DMS79 treated with DMSO at 0.1 percent for 48 hours (cell line): ENCODE data around the gene CLVS2.
A peak's percentile ranks its signal among the peaks of the same experiment; 100 is the strongest.

ENCODE experiments used
- DNase-seq: peaks from one replicate; lab custom pipeline; 2025; lab: John Stamatoyannopoulos, UW

The CLVS2 gene, protein sequence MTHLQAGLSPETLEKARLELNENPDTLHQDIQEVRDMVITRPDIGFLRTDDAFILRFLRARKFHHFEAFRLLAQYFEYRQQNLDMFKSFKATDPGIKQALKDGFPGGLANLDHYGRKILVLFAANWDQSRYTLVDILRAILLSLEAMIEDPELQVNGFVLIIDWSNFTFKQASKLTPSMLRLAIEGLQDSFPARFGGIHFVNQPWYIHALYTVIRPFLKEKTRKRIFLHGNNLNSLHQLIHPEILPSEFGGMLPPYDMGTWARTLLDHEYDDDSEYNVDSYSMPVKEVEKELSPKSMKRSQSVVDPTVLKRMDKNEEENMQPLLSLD

DNA sequence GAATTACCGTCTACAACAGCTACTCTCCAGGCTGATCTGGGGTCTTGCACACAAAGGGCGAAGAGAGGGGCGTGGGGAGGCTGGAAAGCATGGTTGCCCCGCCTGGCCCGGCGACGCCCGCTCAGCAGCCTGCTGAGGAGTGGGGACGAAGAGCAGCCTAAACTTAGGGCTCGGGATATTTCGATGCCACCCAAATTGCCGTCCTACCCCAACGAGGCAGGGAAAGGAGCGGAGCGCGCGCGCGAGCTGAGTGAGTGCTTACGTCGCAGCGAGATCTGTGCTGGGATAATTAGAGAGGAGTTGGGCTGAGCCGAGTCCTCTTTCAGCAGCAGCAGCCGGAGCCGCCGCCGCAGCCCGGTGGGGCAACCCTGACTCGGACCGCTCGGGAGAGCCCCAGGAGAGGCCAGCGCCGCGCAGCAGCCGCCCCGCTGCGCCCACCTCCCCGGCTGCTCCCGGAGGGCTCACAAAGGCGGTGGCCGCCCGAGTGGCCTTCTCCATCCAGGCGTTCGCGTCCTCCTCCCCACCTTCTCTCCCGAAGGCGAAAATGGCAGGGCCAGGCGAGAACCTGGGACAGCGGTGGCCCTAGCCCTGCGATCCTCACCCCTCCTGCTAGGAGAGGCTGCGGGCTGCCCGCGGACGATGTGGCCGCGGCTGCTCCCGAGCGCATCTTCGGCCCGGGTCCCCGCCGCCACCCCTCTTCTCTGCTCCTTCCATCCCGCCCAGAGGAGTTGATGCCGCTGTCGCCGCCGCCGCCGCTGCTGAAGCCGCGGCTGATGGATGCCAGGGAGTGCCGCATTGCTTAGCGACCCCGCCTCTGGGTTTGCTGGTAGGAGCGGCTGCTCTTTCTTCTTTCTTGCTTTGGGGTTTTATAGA, at the start of gene CLVS2:
Gene CLVS2 (plus strand): TSS at position 315 of the 873 bp plus-strand sequence. CDS start 1,543 bp downstream, outside the sequence.
- peak; percentile 67 for DNase-seq

DNA sequence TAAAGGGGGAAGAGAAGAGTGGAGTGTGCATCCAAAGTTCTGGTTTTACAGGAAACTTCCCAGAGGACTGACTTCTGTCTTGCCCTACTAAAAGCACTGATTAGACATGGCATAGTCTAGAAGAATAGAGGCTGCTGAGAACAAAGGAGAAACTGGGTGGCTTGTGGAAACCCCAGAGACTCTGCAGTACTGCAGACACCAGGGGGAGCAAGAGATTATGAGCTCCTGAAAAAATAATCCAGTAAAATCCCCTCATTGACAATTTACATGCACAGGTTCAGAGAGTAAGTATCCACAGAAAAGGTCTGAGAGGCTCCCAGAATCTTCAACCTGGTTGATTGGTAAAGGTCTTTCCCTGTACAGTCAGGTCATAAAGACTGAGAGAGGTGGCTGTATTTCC, 48.7 kb upstream of the CLVS2 start:
- no peak for DNase-seq

DNA sequence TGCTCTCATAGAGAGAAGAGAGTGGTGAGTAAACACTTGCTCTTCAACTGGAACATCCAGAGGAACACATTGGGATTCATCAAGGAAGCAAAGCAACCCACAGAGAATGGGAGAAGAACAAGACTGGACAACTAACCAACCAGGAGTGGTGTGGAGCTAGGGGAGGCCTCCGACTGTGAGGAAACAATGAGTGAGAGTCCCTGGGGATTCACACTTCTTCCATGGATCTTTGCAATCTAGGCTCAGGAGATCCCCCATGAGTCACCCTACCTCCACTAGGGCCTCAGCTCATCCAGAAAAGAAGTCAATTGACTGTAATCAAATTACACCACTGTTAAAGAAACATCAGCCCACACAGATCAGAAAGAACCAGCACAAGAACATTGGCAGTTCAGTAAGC, 42.3 kb upstream of the CLVS2 start:
- DNase-seq: no peak

DNA sequence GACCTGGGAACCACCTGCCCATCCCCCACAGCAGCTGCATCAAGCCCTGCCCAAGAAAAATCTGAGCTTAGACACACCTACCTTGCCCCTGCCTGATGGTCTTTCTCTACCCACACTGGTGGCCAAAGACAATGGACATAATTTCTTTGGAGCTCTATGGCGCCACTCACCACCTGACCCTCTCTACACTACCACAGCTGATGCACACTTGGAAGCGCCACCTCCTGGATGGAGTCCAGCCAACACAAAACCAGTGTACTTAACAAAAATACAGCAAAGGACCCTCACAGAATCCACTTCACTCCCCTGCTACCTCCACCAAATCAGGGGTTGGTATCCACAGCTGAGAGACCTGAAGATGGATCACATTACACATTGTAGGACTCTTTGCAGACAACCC, 39.7 kb upstream of the CLVS2 start:
- no peak for DNase-seq

DNA sequence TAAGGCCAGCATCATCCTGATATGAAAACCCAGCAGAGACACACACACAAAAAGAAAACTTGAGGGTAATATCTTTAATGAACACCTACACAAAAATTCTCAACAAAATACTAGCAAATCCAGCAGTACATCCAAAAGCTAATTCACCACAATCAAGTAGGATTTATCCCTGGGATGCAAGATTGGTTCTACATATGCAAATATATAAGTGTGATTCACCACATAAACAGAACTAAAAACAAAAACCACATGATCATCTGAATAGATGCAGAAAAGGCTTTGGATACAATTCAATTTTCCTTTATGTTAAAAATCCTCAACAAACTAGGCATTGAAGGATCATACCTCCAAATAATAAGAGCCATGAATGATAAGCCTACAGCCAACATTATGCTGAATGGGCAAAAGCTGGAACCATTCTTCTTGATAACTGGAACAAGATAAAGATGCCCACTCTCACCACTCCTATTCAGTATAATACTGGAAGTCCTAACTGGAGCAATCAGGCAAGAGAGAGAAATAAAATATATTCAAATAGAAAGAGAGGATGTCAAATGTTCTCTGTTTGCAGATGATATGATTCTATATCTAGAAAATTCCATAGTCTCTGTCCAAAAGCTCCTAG, 33.9 kb upstream of the CLVS2 start:
- DNase-seq: no peak

DNA sequence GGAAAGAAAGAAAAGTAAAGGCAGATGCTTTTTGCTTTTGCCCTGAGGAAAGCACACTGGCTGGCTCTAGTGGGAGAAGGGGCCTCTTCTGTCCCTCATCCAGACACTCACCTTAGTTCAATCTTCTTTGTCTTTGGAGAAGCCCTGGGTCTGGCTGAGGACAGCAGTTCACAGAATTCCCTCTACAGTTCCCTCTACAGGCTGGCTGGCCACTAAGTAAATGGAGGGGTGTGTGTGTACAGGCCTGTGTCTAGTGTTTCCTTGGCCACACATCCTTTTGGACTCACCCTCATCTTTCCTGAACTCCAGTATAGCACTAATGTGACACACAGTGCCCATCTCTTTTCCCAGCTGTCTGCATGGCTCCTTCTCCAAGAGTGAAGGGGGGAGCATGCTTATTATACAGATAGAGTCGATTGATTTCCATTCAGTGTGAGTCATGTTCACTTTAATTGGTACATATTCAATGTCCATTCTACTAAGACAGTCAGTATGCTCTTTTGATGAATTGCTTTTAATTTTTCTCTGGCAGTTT, 26.0 kb upstream of the CLVS2 start:
- DNase-seq: no peak

DNA sequence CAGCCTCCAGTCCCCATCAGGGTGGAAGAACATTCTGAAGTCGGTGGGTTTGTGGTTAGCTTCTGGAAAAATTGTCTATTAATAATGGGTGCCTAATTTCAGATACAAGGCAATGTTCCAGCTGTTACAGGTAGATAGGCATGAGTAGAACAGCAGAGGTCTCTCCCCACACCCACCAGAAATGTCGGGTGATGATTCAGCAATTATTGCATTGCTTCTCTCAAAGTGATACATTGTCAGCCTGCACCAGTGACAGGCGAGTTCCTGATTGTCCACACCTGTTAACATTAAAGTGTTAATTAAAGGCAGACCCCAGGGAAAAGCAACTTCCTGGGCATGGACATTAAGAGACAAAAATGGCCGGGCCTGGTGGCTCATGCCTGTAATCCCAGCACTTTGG, 18.9 kb upstream of the CLVS2 start:
- no peak for DNase-seq

DNA sequence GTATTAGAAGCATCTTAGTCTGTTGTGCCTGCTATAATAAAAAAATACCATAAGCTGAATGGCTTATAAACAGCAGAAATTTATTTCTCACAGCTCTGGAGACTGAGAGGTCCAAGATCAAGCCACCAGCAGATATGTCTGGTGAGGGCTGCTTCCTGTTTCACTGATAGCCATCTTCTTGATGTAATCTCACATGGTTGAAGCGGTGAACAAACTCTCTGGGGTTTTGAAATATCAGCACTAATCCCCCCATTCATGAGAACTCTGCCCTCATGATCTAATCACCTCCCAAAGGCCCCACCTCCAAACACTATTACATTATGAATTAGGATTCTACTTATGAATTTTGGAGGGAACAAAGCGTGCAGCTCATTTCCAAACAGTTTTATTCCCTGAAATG, 11.6 kb upstream of the CLVS2 start:
- no peak for DNase-seq

DNA sequence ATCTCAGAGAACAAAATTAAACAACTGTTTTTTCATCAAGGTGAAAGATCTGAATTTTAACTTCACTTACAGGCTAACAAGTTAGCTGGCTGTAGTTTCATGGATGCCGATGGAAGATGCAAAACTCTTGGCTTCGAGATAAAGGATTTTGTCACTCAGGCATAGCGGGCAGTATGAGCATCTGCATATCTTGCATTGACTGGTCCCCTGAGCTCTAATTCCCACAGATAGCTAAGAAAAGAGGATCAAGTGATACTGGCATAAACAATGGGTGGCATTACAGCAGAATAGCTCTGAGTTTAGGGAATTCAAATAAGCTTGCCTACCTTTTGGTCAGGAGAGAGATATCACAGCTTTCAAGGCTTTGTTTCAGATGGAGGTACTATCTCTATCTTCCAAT, 1.8 kb upstream of the CLVS2 start:
- peak; percentile 13 for DNase-seq

DNA sequence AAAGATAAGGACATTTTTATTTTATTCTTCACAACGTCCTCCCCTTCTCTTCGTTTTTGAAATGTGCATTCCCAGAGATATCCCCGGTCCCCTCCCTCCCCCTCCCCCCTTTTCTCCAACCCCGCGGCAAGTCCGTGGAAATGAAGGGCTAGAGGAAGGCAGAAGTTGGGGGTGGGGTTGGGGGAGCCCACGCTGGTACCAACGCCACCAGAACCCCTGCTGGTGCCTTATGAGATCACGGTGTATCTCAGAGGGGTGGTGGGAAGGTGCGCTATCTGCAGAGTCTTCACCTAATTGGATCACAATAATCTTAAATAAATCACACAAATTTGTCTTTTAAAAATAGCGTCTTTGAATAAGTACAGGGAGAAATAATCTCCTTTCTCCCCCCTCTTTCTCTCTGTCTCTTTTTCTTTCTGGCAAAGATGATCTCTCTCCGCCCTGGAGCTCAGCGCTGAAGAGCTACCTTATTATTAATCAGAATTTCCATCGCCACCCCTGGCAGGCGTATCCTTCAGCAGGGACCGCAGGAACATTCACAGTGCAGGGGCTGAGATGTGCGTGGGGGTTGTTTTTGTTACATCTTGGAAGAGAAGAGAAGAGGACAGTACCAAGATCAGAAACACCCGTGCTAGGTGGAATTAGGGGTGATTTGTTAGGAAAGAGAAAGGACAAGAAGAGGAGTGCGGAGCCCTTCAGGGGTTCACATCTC, 915 bp downstream of the CLVS2 start:
- DNase-seq: no peak

DNA sequence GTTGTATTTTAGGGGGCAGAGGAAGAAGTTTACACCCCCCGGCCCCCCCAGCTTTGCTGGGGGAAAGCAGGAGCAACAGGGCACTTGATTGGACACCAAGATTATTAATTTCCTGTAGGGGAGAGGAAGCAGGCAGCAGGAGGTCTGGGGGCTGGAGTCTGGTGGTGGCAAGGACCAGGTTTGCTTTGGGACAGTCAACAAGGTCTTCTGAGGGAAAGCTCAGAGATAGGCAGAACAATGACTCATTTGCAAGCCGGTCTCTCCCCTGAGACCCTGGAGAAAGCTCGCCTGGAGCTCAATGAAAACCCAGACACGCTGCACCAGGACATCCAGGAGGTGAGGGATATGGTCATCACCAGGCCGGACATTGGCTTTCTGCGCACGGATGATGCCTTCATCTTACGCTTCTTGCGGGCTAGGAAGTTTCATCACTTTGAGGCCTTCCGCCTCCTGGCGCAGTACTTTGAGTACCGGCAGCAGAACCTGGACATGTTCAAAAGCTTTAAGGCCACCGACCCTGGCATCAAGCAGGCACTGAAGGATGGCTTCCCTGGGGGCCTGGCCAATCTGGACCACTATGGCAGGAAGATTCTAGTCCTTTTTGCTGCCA, 1.6 kb downstream of the CLVS2 start:
- DNase-seq: no peak

DNA sequence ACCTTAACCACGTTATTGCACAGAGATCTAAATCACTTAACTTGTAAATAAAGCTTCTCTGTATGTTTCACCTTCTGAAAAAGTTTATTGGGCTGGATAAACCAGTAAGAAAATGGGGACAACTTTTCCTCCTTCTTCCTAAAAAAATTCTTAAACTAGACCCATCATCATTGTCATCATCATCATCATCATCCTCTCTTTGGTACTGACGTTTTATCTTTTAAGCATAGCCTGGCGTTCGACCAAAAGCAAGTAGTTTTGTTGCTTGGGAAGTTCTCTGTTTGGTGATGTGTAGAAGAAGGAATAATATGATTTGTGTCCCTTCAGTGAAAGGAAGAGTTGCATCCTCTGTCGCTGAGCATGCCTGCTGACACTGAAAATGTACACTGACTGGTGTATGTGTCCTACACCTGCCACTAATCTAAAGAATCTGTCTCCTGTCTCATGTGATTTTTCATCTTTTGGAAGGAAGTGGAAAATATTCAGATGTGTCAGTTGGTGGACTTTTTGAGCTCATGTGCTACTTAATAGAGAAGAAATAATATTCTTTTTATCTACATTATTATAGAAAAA, 2.5 kb downstream of the CLVS2 start:
- peak; percentile 13 for DNase-seq

DNA sequence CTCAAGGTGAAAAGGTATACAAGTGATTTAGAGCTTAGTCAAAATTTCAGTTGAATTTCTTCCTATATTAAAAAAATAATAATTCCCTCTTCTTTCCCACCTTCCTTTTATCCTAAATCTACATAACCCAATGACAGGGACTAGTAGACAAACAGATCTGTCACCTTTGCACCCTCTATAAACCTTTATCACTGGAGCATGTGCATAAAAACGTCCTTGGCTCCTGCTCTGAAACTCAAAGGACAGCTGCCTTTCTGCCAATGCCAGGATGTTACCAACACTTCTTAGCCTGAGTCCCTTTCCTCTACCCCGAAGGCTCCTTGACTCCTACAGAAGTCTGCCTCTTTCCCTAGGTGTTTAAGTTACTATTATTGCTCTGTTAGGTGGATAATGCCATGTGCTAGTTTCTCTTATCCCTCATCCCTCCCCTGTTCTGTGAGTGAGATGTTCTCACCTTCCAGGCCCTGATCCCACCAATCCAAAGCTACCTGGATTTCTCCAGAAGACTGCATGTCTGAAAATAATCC, 4.3 kb downstream of the CLVS2 start:
- DNase-seq: peak; percentile 20

DNA sequence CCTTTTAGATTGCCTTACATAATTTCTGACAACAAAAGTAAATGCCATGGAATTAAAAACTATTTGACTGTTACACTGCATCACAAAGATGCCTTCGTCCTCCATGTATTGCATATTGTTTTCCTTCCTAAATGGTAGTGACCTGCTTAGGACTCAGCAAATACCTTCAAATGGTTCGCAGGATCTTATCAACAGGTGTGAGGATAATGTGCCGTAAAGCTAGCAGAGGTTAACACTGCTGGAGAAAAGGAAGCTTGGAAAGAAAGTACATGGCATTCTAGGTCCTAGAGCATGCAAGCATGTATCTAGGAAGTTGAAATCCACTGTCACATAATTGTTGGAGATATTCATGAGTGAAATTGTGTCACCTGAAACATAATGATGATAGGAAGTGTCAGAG, 5.5 kb downstream of the CLVS2 start:
- DNase-seq: no peak

DNA sequence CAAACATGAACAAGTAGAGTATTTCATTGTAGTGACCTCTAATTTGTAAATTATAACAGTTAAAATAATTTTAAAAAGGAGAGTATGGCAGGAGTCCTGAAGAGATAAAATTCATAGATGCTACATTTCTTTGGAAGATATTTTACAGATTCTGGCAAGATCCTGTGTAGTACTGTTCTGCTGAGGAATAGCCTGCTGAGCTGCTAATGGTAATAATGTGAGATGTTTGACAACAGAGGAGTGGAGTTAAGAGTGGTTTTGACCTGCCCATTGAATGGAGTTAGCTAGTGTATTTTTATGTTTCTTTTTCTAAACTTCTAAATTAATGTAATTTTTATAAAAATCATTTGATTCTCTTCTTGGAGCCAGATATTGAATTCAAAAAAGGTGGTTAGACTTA, 11.8 kb downstream of the CLVS2 start:
- DNase-seq: peak; percentile 75

DNA sequence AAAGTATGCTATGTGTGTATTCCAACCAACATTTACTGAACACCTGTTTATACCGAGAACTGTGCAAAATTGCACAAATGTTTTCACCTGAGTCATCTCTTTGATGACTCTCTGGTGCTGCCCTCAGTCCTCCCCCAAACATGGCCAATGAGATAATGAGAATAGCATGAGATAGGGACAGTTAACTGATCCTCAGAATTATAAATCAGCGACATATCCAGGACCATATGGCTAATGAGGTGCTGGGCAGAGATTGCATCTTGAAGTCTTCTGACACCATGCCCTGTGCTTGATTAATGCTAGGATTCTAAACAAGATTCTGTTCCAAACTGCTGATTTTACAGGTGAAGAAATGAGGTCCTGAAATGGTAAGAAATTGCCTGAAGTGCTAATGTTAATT, 13.0 kb downstream of the CLVS2 start:
- DNase-seq: no peak

DNA sequence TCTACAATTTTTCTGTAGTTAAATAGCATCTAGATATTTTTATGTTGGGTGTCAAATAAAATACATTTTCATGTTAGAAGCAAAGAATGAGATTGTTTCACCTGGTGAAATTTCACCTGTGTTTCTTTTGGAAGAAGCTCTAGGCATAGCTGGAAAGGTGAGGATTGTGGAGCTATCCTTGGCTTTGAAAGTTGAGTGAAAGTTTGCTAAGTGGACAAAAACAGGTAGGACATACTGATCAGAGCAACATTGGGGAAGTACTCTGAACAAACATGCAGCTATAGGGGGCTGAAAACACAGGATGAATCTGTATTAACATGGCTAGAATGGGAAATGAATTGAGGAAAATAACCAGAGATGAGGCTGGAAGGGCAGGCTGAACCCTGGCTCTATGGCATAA, 18.8 kb downstream of the CLVS2 start:
- no peak for DNase-seq

DNA sequence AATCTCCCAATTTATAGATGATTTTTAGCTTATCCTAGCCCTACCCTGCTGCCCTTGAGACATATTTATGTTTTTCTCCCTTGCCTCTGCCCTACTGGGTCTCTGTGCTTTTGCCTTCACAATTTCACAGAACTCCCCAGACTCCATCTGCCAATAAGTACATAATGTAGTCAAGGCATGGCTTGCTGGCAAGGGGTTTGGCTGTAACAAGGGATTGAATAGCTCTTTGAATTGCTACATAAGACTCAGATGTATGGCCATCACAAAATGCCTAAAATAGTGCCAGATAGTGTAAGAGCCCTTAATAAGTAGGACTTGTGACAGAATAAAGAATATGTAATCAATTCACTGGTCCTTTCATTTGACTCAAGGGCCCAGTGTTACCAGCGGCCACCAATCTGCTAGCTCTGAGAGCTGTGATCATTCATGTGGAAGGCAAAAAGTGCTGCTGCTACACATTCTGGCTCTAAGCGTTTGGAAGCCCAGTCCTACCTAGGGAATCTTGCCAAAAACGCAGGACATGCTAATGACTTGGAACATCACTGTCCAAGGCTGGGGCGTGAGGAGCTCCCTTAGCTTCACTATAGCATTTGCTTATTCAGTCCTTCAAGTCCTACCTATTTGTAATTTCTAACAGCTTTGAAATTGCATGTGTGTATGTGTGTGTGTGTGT, 20.5 kb downstream of the CLVS2 start:
- DNase-seq: peak; percentile 95

DNA sequence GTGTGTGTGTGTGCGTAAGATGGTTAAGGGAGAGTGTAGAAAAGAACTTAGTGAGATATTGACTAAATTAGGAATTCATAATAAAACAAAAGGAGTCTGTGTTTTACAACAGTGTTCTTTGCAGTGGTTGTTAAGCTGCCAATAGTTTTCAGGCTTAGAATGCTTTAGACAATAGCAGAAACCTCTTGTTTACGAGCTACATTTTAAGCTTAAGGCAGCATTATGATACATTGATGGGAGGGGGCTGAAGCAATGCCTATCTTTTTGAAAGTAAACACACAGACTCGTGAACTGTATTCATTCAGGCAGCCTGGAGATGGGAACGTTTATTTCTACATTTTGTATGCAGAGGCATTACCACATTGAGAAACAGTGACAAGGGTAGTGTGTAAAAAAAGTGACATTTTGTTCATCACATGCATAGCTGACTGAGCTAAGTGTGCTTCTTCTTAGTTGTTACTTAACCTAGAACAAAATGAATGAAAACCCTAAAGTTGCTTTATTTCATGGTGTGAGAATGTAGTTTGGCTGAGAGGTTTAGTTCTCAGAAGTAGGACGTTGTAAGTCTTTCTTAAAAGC, 21.2 kb downstream of the CLVS2 start:
- DNase-seq: peak; percentile 45

DNA sequence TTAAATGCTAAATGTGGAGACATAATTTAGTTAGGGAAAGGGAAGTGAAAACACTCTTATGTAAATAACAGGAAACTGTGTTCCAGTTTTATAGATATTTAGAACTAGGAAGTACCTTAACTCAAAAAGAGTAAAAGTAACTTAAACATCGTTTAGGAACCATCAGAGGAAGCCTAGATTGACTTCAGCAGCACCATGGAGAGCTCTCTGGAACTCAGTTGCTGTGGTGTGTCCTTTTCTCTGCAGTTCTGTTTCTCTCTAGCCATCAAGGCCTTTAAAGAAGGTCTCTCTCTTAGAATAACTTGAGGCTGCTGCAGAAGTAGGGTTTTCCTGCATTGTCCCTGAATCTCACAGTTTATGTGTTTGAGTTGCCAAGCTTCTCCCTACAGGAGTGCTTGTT, 26.9 kb downstream of the CLVS2 start:
- DNase-seq: no peak
